GM23338 (cell line): Measurements from ENCODE around the gene GNAI1.

Experiments
- CREB1 ChIP-seq: fragments of 250-450 bp; sonication (Bioruptor Pico); IDR thresholded peaks from 2 replicates; pipeline ENCODE4 v1.5.0; 2020; ENCODE audit warnings: low read depth, mild to moderate bottlenecking, moderate library complexity
- EZH2 ChIP-seq: fragments of 200-600 bp; sonication (generic); IDR thresholded peaks from one replicate; pipeline ENCODE4 v1.8.0; 2017; ENCODE audit warnings: antibody characterized with exemption, mild to moderate bottlenecking, low read depth; ENCODE audit not compliant: unreplicated experiment
- EZH2phosphoT487 ChIP-seq: fragments of 200-600 bp; sonication (generic); IDR thresholded peaks from one replicate; pipeline ENCODE4 v1.8.1; 2018; ENCODE audit warnings: antibody characterized with exemption; ENCODE audit not compliant: unreplicated experiment
- JUNB ChIP-seq: IDR thresholded peaks from one replicate; pipeline ENCODE4 v1.6.1; 2016; ENCODE audit warnings: antibody characterized with exemption; ENCODE audit not compliant: unreplicated experiment
- POLR2AphosphoS5 ChIP-seq: IDR thresholded peaks from 2 replicates; pipeline ENCODE4 v1.6.1; 2016; ENCODE audit warnings: antibody characterized with exemption, low read depth
- ZNF114 ChIP-seq: fragments of 250-450 bp; sonication (Bioruptor Pico); IDR thresholded peaks from 2 replicates; pipeline ENCODE4 v1.5.0; 2020; ENCODE audit warnings: mild to moderate bottlenecking, moderate library complexity
- ZNF331 ChIP-seq: fragments of 250-450 bp; sonication (Bioruptor Pico); IDR thresholded peaks from 2 replicates; pipeline ENCODE4 v1.5.0; 2020; ENCODE audit warnings: low read depth, mild to moderate bottlenecking, moderate library complexity
- TF ChIP-seq, protein P1 (sequence below), 2 experiments: fragments of 200-600 bp in 1 of 2; sonication (generic) in 1 of 2; conservative IDR thresholded peaks; 2 replicates each; pipeline versions ENCODE4 v1.5.1 to v1.6.1; 2016 to 2017; ENCODE audit warnings: antibody characterized with exemption in 2 of 2, low read depth in 2 of 2, mild to moderate bottlenecking in 2 of 2, moderate library complexity in 1 of 2
- TF ChIP-seq, protein P2 (sequence below): IDR thresholded peaks from one replicate; pipeline ENCODE4 v1.6.1; 2018; ENCODE audit warnings: antibody characterized with exemption; ENCODE audit not compliant: unreplicated experiment
- TF ChIP-seq, protein P3 (sequence below): IDR thresholded peaks from 2 replicates; pipeline ENCODE4 v1.6.1; 2016; ENCODE audit warnings: antibody characterized with exemption

DNA sequence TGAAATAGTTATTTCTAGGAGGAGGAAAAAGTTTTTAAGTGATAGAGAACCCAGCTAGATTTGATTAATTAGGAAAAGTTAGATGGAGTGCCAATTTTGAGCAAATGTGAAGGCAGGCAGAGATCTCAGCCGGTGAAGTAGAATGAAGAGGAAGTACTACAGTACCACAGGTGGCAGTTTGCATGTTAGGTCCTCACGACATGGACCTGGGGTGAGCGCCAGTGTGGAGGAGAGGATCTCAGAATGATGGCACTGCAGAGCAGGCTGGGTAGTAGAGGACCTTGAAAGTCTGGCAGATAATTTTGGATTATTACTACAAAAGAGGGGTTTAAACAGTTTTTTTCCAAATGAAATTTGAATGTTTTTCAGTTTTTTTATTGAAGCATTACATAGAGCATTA, 81.1 kb downstream of the GNAI1 start:
- TF ChIP-seq, protein P1, sequence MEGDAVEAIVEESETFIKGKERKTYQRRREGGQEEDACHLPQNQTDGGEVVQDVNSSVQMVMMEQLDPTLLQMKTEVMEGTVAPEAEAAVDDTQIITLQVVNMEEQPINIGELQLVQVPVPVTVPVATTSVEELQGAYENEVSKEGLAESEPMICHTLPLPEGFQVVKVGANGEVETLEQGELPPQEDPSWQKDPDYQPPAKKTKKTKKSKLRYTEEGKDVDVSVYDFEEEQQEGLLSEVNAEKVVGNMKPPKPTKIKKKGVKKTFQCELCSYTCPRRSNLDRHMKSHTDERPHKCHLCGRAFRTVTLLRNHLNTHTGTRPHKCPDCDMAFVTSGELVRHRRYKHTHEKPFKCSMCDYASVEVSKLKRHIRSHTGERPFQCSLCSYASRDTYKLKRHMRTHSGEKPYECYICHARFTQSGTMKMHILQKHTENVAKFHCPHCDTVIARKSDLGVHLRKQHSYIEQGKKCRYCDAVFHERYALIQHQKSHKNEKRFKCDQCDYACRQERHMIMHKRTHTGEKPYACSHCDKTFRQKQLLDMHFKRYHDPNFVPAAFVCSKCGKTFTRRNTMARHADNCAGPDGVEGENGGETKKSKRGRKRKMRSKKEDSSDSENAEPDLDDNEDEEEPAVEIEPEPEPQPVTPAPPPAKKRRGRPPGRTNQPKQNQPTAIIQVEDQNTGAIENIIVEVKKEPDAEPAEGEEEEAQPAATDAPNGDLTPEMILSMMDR (conservative IDR thresholded peaks at IDR 0.05; ENCODE audit: low read depth in 2 of 2), result no peak
- TF ChIP-seq EZH2 (no peak), CREB1 (CRISPR knock-in tag) (no peak), POLR2AphosphoS5 (no peak), ZNF331 (CRISPR knock-in tag) (no peak), JUNB (no peak), ZNF114 (no peak), EZH2phosphoT487 (no peak)
- TF ChIP-seq, protein P2, sequence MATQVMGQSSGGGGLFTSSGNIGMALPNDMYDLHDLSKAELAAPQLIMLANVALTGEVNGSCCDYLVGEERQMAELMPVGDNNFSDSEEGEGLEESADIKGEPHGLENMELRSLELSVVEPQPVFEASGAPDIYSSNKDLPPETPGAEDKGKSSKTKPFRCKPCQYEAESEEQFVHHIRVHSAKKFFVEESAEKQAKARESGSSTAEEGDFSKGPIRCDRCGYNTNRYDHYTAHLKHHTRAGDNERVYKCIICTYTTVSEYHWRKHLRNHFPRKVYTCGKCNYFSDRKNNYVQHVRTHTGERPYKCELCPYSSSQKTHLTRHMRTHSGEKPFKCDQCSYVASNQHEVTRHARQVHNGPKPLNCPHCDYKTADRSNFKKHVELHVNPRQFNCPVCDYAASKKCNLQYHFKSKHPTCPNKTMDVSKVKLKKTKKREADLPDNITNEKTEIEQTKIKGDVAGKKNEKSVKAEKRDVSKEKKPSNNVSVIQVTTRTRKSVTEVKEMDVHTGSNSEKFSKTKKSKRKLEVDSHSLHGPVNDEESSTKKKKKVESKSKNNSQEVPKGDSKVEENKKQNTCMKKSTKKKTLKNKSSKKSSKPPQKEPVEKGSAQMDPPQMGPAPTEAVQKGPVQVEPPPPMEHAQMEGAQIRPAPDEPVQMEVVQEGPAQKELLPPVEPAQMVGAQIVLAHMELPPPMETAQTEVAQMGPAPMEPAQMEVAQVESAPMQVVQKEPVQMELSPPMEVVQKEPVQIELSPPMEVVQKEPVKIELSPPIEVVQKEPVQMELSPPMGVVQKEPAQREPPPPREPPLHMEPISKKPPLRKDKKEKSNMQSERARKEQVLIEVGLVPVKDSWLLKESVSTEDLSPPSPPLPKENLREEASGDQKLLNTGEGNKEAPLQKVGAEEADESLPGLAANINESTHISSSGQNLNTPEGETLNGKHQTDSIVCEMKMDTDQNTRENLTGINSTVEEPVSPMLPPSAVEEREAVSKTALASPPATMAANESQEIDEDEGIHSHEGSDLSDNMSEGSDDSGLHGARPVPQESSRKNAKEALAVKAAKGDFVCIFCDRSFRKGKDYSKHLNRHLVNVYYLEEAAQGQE, result no peak
- TF ChIP-seq, protein P3, sequence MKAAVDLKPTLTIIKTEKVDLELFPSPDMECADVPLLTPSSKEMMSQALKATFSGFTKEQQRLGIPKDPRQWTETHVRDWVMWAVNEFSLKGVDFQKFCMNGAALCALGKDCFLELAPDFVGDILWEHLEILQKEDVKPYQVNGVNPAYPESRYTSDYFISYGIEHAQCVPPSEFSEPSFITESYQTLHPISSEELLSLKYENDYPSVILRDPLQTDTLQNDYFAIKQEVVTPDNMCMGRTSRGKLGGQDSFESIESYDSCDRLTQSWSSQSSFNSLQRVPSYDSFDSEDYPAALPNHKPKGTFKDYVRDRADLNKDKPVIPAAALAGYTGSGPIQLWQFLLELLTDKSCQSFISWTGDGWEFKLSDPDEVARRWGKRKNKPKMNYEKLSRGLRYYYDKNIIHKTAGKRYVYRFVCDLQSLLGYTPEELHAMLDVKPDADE, result no peak
